Lower leg skin (tissue), 3 donors: ENCODE results near the gene SVEP1.

Experiments used
- CTCF ChIP-seq, 3 donors: fragments of 450-650 bp; IDR thresholded peaks; one replicate each; pipeline ENCODE4 v1.5.1; 2016; ENCODE audit warnings: antibody characterized with exemption in 3 of 3, mild to moderate bottlenecking in 3 of 3, moderate library complexity in 2 of 3
- POLR2A ChIP-seq, 2 donors: fragments of 450-650 bp; IDR thresholded peaks; one replicate each; pipeline ENCODE4 v1.6.1; 2016 to 2017; ENCODE audit warnings: antibody characterized with exemption in 2 of 2, mild to moderate bottlenecking in 1 of 2, moderate library complexity in 1 of 2

DNA sequence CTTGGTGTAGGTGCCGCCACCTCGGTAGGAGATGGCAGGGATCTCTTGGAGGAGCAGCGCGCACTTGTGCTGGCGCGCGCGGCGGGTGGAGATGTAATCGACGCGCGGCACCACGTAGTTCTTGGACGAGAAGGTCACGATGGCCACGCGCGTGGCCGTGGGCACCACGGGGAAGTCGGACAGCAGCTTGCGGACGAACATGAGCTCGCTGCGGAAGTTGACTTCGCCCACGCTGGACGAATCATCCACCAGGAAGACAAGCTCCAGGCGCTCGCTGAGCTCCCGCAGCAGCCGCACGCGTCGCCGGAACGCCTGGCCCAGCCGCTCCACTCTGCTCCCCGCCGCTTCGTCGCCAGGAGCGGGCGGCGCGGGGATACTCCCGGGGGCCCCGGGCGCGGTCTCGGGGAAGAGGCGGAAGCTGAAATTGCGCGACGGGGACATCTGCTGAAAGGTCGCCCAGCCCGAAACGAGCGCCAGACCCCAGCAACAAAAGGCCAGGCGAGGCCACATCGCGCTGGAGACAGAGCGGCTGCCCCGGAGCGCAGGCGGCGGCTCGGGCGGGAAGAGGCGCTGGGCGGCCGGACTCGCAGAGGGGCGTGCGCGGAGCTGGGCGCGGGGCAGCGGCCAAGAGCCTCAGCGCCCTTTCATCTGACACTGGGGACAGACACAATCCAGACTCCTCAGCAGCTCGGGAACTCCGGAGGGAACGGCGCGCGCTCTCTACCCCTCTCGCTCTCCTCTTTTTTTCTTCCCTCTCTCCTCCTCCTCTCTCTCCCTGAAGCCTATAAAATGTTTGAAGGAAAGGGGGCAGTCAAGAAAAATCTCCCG, at the start of gene SVEP1:
- TF ChIP-seq CTCF (IDR thresholded peaks at IDR 0.05) = no peak
- no peak for TF ChIP-seq POLR2A (IDR thresholded peaks at IDR 0.05)
